HG03469 (cell line): ENCODE measurements around the gene PTPN6.

Experiments used
- ATAC-seq: cut with Tn5 transposase; IDR thresholded peaks from one replicate; pipeline ENCODE4 v1.9.1; 2021; ENCODE audit warnings: mild to moderate bottlenecking, moderate library complexity, moderate number of reproducible peaks; ENCODE audit not compliant: unreplicated experiment

The PTPN6 gene

DNA sequence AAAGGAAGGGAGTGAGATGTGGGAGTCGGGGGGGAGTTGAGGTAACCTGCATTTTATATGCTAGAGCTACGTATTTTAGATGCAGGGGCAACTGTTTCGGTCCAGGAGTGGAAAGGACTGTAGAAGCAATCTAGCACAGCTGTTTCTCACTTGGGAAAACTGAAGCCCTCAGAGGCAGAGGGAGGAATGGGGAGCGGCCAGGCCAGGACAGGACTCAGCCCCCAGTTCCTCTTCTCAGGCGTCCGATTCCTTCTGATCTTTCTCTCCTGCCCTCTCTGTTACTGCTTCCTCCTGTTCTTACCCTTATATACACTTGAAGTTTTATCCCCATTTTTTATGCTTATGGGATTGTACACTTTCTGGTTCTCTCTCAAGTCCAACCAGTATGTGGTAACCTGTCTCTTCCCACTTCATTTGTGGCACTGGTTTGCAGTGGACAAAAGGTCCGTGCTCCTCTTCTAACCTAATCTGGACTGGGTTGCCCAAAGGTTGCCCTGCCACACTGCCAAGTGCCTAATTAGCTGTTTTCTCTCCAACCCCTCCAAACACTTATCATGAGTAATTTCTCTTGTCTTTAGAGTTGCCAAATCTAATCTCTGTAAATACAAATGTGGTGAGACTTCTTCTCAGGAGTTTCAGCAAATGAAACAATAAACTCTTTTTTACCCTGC lies 50.9 kb downstream of the PTPN6 start:
- ATAC-seq, result no peak

DNA sequence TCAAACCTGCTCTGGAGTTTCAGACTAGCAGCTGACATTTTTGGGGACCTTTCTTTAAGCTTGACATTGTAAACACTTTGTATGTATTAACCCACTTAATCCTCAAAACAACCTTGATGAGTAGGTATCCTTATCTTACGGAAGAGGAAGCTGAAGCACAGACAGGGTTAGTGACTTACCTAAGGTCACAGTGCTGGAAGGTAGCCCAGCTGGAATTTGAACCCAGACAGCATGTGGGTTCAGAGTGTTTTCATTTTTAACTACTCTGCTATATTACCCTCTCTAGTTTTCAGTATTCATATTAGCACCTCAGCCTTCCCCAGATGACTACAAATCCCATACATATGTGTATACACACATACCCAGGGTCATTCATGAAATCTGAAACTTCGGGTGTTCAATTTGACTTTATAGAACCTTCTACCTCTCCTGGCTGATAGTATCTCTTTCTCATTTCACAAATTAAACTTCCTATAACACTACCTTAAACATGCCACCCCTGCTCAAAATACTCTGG lies 53.2 kb downstream of the PTPN6 start:
- no peak for ATAC-seq

DNA sequence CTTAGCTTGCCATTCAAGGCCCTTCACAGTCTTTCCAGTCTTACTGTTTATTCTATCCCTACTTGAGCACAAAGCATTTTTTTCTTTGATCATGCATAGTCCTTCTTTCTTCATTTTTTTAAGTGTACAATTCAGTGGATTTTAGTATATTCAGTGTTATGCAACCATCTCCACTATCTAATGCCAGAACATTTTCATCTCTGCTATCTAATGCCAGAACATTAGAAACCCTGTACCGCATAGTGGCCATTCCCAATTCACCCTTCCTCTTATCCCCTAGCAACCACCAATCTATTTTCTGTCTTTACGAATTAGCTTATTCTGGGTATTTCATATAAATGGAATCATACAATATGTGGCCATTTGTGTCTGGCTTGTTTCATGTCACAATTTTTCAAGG lies 53.7 kb downstream of the PTPN6 start:
- ATAC-seq, result no peak

DNA sequence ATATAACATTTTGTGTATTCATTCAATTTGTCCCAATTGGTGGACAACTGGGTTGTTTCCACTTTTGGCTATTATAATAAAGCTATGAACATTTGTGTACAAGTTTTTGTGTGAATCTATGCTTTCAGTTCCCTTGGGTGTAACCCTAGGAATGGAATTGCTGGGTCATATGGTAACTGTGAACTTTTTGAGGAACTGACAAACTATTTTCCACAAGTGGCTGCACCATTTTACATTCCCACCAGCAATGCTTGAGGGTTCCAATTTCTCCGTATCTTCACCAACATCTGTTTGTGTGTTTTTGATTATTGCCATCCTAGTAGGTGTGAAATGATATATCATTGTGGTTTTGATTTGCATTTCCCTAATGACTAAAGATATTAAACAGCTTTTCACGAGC lies 54.2 kb downstream of the PTPN6 start:
- no peak for ATAC-seq

DNA sequence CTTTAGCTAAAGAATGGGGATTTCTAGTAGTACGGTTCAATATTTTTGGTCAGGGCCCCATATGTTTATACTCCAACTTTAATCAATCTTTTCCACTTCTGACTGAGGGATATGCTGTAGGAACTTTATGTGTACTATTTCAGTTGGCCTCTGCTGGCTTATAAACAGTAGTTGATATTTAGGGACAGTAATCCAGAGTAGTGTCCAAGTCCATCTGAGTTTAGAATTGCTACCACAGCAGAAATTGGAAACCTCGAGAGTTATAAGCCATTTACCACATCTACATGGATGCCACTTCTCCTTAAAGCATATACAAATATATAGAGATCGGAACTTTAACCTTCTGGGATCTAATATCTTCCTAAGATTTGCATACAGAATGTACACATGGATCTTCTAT lies 55.5 kb downstream of the PTPN6 start:
- no peak for ATAC-seq

DNA sequence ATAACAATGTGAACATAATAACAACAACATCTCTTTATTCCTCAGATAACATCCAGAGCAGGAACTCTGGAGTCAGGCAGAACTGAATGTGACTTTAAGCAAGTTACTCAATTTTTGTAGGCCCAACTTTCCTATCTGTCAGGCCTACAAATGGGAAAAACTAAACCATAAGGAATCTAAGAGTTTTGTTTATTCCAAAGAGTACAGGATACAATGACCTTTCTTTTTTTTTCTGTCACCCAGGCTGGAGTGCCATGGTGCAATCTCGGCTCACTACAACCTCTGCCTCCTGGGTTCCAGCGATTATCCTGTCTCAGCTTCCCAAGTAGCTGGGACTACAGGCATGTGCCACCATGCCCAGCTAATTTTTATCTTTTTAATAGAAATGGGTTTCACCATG lies 57.7 kb downstream of the PTPN6 start:
- no peak for ATAC-seq

DNA sequence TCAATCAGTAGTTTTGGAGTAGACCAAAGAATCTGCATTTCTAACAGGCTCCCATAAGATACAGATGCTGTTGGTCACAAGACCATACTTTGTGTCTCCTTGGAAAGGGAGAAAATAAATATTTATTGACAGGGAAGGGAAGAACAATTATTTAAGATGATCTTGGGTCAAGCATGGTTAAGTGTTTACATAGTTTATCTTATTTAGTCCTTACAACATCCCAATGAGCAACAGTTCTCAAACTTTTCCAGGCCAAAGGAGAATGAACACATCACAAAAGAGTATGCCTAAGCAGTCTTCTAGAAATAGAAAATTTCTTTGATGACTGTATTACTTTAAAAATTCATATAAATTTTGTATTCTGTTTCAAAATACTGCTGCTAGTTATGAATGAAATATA lies 58.4 kb downstream of the PTPN6 start:
- no peak for ATAC-seq
